ENCODE measurements around the gene KHDRBS1.
"Not testable (repeated sequence)": the region's sequence is repeated elsewhere in the genome, so short reads cannot be mapped to it uniquely, and the experiment has no call there.

The KHDRBS1 gene

GRCh38 chr1:32062867-32063230 is 49.2 kb downstream of the KHDRBS1 start:
- in situ Hi-C loops (cut with MboI; ENCODE audit: low sequenced_read_pairs): no loop called here

GRCh38 chr1:32063261-32063681 is 49.6 kb downstream of the KHDRBS1 start:
- in situ Hi-C loops (cut with MboI; ENCODE audit: low sequenced_read_pairs): no loop called here

- in situ Hi-C loops (cut with MboI; ENCODE audit: low sequenced_read_pairs): not testable (repeated sequence)
These were observed 52.2 kb downstream of the KHDRBS1 start for GRCh38 chr1:32065613-32066488.

GRCh38 chr1:32066489-32066873 is 52.8 kb downstream of the KHDRBS1 start:
- in situ Hi-C loops (cut with MboI; ENCODE audit: low sequenced_read_pairs): no loop called here

GRCh38 chr1:32068957-32069588 is 55.4 kb downstream of the KHDRBS1 start:
- in situ Hi-C loops (cut with MboI; ENCODE audit: low sequenced_read_pairs): no loop called here

GRCh38 chr1:32071758-32072621 is 58.3 kb downstream of the KHDRBS1 start:
- in situ Hi-C loops (cut with MboI; ENCODE audit: low sequenced_read_pairs): no loop called here

GRCh38 chr1:32072622-32073298 is 59.1 kb downstream of the KHDRBS1 start, which contains the start of gene TMEM39B:
Gene TMEM39B (plus strand): TSS chr1:32072939. CDS start chr1:32073048, 109 bp downstream.
- in situ Hi-C loops (cut with MboI; ENCODE audit: low sequenced_read_pairs): no loop called here

- in situ Hi-C loops (cut with MboI; ENCODE audit: low sequenced_read_pairs): no loop called here
These were observed 59.9 kb downstream of the KHDRBS1 start for GRCh38 chr1:32073299-32074229.

GRCh38 chr1:32074841-32075240 is 61.2 kb downstream of the KHDRBS1 start:
- in situ Hi-C loops (cut with MboI; ENCODE audit: low sequenced_read_pairs): no loop called here

- in situ Hi-C loops (cut with MboI; ENCODE audit: low sequenced_read_pairs): no loop called here
These were observed 63.8 kb downstream of the KHDRBS1 start for GRCh38 chr1:32077451-32077850.

- in situ Hi-C loops (cut with MboI; ENCODE audit: low sequenced_read_pairs): no loop called here
These were observed 68.4 kb downstream of the KHDRBS1 start for GRCh38 chr1:32082022-32082421.

GRCh38 chr1:32086381-32086780 is 72.7 kb downstream of the KHDRBS1 start:
- in situ Hi-C loops (cut with MboI; ENCODE audit: low sequenced_read_pairs): not testable (repeated sequence)

GRCh38 chr1:32091176-32091575 is 77.5 kb downstream of the KHDRBS1 start:
- in situ Hi-C loops (cut with MboI; ENCODE audit: low sequenced_read_pairs): no loop called here

- in situ Hi-C loops (cut with MboI; ENCODE audit: low sequenced_read_pairs): no loop called here
These were observed 77.9 kb downstream of the KHDRBS1 start for GRCh38 chr1:32091591-32091990.

Measured in HL-60/S4 (cell line).